ENCODE results near the gene GAPVD1. TPM values are rescaled to one million over a fixed set of nuclear protein-coding genes. Genes with fewer than 3 reads are reported as not detected.

GAPVD1 gene
- total RNA-seq, 1 experiment from 2014 or later = 66.2 TPM

DNA sequence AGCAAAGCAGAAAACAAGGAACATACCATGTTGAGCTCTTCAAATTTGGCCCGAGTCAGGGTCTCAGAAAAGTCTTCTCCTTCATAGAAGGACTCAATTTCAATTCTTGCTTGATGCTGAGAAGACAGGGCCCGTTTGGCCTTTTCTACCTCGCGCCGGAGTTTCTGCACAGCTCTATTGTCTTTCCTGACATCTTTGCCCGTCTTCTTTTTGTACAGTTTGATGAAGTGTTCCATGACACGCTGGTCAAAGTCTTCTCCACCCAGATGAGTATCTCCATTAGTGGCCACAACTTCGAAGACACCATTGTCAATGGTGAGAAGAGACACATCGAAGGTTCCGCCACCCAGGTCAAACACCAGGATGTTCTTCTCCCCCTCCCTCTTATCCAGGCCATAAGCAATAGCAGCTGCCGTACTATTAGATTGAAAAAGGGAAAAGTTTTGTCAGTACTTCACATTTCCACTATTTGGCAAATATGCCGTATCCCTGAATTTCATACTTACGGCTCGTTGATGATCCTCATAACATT, 22.6 kb upstream of the GAPVD1 start:
- Histone ChIP-seq H3K4me3 (ENCODE audit: low read depth, low read length) (0 out of 2 replicates have a peak overlapping the region, but pooled peaks have one; percentile 95), H3K36me3 (ENCODE audit: control insufficient read depth, insufficient read depth, low read length) (no peaks in the 10 kb centered on the region; the same call in 1 of the 2 replicates), H3K9me3 (no peaks in the 10 kb centered on the region), H3K4me1 (peaks cover 30% of the 10 kb centered on the region), H3K27me3 (replicated peaks; ENCODE audit: control insufficient read depth, insufficient read depth, low read length) (no peaks in the 10 kb centered on the region)
- no peaks in the 10 kb centered on the region for H3K27me3 Mint-ChIP-seq (ENCODE audit: insufficient read depth, unreplicated experiment)
- intact Hi-C loops (cut with micrococcal nuclease; ENCODE audit: unreplicated experiment) = no loop called here
- POLR2A ChIA-PET = interaction anchor here (1.2 kb wide), 1 partner anchor 23 kb away, joined by 3 read pairs; the partner anchor contains the start of gene GAPVD1
- H3K27ac Mint-ChIP-seq (ENCODE audit: unreplicated experiment) = peak overlapping the region; percentile 45
- peak overlapping the region; percentile 65 for H3K4me3 Mint-ChIP-seq (ENCODE audit: unreplicated experiment)
- TF ChIP-seq, protein P1, sequence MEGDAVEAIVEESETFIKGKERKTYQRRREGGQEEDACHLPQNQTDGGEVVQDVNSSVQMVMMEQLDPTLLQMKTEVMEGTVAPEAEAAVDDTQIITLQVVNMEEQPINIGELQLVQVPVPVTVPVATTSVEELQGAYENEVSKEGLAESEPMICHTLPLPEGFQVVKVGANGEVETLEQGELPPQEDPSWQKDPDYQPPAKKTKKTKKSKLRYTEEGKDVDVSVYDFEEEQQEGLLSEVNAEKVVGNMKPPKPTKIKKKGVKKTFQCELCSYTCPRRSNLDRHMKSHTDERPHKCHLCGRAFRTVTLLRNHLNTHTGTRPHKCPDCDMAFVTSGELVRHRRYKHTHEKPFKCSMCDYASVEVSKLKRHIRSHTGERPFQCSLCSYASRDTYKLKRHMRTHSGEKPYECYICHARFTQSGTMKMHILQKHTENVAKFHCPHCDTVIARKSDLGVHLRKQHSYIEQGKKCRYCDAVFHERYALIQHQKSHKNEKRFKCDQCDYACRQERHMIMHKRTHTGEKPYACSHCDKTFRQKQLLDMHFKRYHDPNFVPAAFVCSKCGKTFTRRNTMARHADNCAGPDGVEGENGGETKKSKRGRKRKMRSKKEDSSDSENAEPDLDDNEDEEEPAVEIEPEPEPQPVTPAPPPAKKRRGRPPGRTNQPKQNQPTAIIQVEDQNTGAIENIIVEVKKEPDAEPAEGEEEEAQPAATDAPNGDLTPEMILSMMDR (IDR thresholded peaks at IDR 0.05; ENCODE audit: insufficient read depth in 1 of 2, low read depth in 1 of 2, low read length in 1 of 2, severe bottlenecking in 1 of 2, unreplicated experiment in 1 of 2) = no peak
- CTCF ChIA-PET = no interaction called here
- DNase-seq = no peak
- H3K36me3 Mint-ChIP-seq (ENCODE audit: insufficient read depth, unreplicated experiment) = peaks cover 81% of the 10 kb centered on the region
- H3K9me3 Mint-ChIP-seq (ENCODE audit: unreplicated experiment) = no peaks in the 10 kb centered on the region
- BruUV-seq (replicated peaks) = no TSS peak
- peaks cover 25% of the 10 kb centered on the region for H3K4me1 Mint-ChIP-seq (ENCODE audit: low read depth, unreplicated experiment)

- TF ChIP-seq, protein P1 (IDR thresholded peaks at IDR 0.05; ENCODE audit: insufficient read depth in 1 of 2, low read depth in 1 of 2, low read length in 1 of 2, severe bottlenecking in 1 of 2, unreplicated experiment in 1 of 2) = no peak
- no peak for DNase-seq
- peak overlapping the region; percentile 95 for H3K4me3 ChIP-seq (ENCODE audit: low read depth, low read length)
- ChIA-PET POLR2A (interaction anchor here (0.6 to 1.7 kb wide), 4 partner anchors 8 to 54 kb away, joined by 3 to 14 read pairs (median 10); no protein-coding TSS in a partner anchor), CTCF (interaction anchor here (2.2 kb wide), 1 partner anchor 39 kb away, joined by 7 read pairs; the partner anchor contains the start of gene RABEPK)
- no peaks in the 10 kb centered on the region for H3K9me3 Mint-ChIP-seq (ENCODE audit: unreplicated experiment)
- H3K4me1 ChIP-seq = peaks cover 30% of the 10 kb centered on the region
- H3K4me3 Mint-ChIP-seq (ENCODE audit: unreplicated experiment) = peak overlapping the region; percentile 93
- H3K9me3 ChIP-seq = no peaks in the 10 kb centered on the region
- no TSS peak for BruUV-seq (replicated peaks)
- peaks cover 76% of the 10 kb centered on the region for H3K36me3 Mint-ChIP-seq (ENCODE audit: insufficient read depth, unreplicated experiment)
- intact Hi-C loops (cut with micrococcal nuclease; ENCODE audit: unreplicated experiment) = loop anchor here (2.0 to 10.0 kb wide), 2 partner anchors 39 to 375 kb away; partner anchors contain the start of genes ARPC5L, RABEPK and RPL35
- H3K27me3 Mint-ChIP-seq (ENCODE audit: insufficient read depth, unreplicated experiment) = no peaks in the 10 kb centered on the region
- H3K36me3 ChIP-seq (ENCODE audit: control insufficient read depth, insufficient read depth, low read length) = no peaks in the 10 kb centered on the region; the same call in 1 of the 2 replicates
- H3K27ac Mint-ChIP-seq (ENCODE audit: unreplicated experiment) = peak overlapping the region; percentile 90
- peaks cover 25% of the 10 kb centered on the region for H3K4me1 Mint-ChIP-seq (ENCODE audit: low read depth, unreplicated experiment)
- H3K27me3 ChIP-seq (replicated peaks; ENCODE audit: control insufficient read depth, insufficient read depth, low read length) = no peaks in the 10 kb centered on the region
These were observed 21.7 kb upstream of the GAPVD1 start for GRCh38 chr9:125239631-125240597.

- Histone ChIP-seq H3K36me3 (ENCODE audit: control insufficient read depth, insufficient read depth, low read length) (no peaks in the 10 kb centered on the region; the same call in 1 of the 2 replicates), H3K4me3 (ENCODE audit: low read depth, low read length) (peak overlapping the region; percentile 95), H3K27me3 (replicated peaks; ENCODE audit: control insufficient read depth, insufficient read depth, low read length) (no peaks in the 10 kb centered on the region), H3K4me1 (peaks cover 25% of the 10 kb centered on the region), H3K9me3 (no peaks in the 10 kb centered on the region)
- TF ChIP-seq, protein P1 (IDR thresholded peaks at IDR 0.05; ENCODE audit: insufficient read depth in 1 of 2, low read depth in 1 of 2, low read length in 1 of 2, severe bottlenecking in 1 of 2, unreplicated experiment in 1 of 2) = no peak
- H3K4me3 Mint-ChIP-seq (ENCODE audit: unreplicated experiment) = peak overlapping the region; percentile 93
- peak; percentile 41 to 64 for DNase-seq
- POLR2A ChIA-PET = interaction anchor here (1.0 to 1.7 kb wide), 11 partner anchors 8 to 106 kb away, joined by 3 to 22 read pairs (median 9); partner anchors contain the start of genes GAPVD1 and RABEPK
- intact Hi-C loops (cut with micrococcal nuclease; ENCODE audit: unreplicated experiment) = loop anchor here (2.0 to 10.0 kb wide), 2 partner anchors 40 to 376 kb away; partner anchors contain the start of genes ARPC5L, RABEPK and RPL35
- peak overlapping the region; percentile 90 for H3K27ac Mint-ChIP-seq (ENCODE audit: unreplicated experiment)
- no peaks in the 10 kb centered on the region for H3K9me3 Mint-ChIP-seq (ENCODE audit: unreplicated experiment)
- CTCF ChIA-PET = interaction anchor here (0.6 to 2.2 kb wide), 3 partner anchors 21 to 96 kb away, joined by 3 to 7 read pairs (median 4); partner anchors contain the start of genes GAPVD1 and RABEPK
- no TSS peak for BruUV-seq (replicated peaks)
- peaks cover 25% of the 10 kb centered on the region for H3K4me1 Mint-ChIP-seq (ENCODE audit: low read depth, unreplicated experiment)
- H3K27me3 Mint-ChIP-seq (ENCODE audit: insufficient read depth, unreplicated experiment) = no peaks in the 10 kb centered on the region
- peaks cover 69% of the 10 kb centered on the region for H3K36me3 Mint-ChIP-seq (ENCODE audit: insufficient read depth, unreplicated experiment)
These were observed 21.0 kb upstream of the GAPVD1 start for GRCh38 chr9:125240649-125240999.
